Epidermal melanocyte (primary cell): ENCODE measurements around the gene TBC1D1.

Experiments used
- DNase-seq: peaks from one replicate; pipeline ENCODE4 v3.0.0; 2011; ENCODE audit warnings: low spot score; ENCODE audit not compliant: insufficient read length

Gene TBC1D1

GRCh38 chr4:38145033-38145678 is 254.3 kb downstream of the TBC1D1 start:
- DNase-seq: no peak

GRCh38 chr4:38145741-38146140 is 254.9 kb downstream of the TBC1D1 start:
- DNase-seq: no peak

- DNase-seq: no peak
Observed at GRCh38 chr4:38146383-38146782, 255.5 kb downstream of the TBC1D1 start.

GRCh38 chr4:38149472-38149996 is 258.6 kb downstream of the TBC1D1 start:
- no peak for DNase-seq

GRCh38 chr4:38149997-38150671 is 259.2 kb downstream of the TBC1D1 start:
- DNase-seq: no peak

GRCh38 chr4:38150766-38151165 is 259.9 kb downstream of the TBC1D1 start:
- DNase-seq: no peak

- DNase-seq: no peak
Observed at GRCh38 chr4:38151873-38152272, 261.0 kb downstream of the TBC1D1 start.

GRCh38 chr4:38152305-38152704 is 261.4 kb downstream of the TBC1D1 start:
- no peak for DNase-seq

GRCh38 chr4:38152721-38153386 is 262.0 kb downstream of the TBC1D1 start:
- no peak for DNase-seq

- DNase-seq: no peak
Observed at GRCh38 chr4:38153387-38153760, 262.5 kb downstream of the TBC1D1 start.

GRCh38 chr4:38154252-38154651 is 263.4 kb downstream of the TBC1D1 start:
- DNase-seq: no peak

- DNase-seq: no peak
Observed at GRCh38 chr4:38154681-38155588, 264.1 kb downstream of the TBC1D1 start.

- DNase-seq: no peak
Observed at GRCh38 chr4:38155589-38156294, 264.9 kb downstream of the TBC1D1 start.

- DNase-seq: no peak
Observed at GRCh38 chr4:38157592-38157991, 266.7 kb downstream of the TBC1D1 start.

- DNase-seq: peak; percentile 61
Observed at GRCh38 chr4:38160487-38161207, 269.8 kb downstream of the TBC1D1 start.

GRCh38 chr4:38161208-38162113 is 270.6 kb downstream of the TBC1D1 start:
- no peak for DNase-seq

- DNase-seq: no peak
Observed at GRCh38 chr4:38162240-38162784, 271.4 kb downstream of the TBC1D1 start.

GRCh38 chr4:38163216-38164006 is 272.5 kb downstream of the TBC1D1 start:
- no peak for DNase-seq
